ENCODE data around the gene WDR36. TPM values are rescaled to one million over a fixed set of nuclear protein-coding genes. Genes with fewer than 3 reads are reported as not detected.

The WDR36 gene
- total and polyA plus RNA-seq, 2 experiments from 2014 or later, result 18.5 to 56.8 TPM

DNA sequence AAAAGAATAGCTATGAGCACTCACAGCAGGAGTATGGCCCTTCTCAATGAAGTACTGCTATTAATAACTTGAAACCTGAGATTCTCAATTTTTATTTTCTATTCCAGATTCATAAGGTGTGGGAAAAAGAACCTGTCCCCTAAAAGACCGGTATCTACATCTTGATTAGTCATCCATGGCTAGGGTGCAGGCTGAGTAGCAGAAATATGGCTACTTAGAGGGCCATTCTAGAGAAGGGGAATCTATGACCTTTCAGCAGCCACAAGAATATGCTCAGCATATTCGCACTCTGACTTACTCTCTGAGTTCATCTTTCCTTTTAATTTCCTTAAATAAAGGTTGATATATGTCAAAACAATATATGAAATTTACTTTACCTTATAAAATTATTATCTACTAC, 27.7 kb downstream of the WDR36 start (continued):
- TF ChIP-seq, protein P1, sequence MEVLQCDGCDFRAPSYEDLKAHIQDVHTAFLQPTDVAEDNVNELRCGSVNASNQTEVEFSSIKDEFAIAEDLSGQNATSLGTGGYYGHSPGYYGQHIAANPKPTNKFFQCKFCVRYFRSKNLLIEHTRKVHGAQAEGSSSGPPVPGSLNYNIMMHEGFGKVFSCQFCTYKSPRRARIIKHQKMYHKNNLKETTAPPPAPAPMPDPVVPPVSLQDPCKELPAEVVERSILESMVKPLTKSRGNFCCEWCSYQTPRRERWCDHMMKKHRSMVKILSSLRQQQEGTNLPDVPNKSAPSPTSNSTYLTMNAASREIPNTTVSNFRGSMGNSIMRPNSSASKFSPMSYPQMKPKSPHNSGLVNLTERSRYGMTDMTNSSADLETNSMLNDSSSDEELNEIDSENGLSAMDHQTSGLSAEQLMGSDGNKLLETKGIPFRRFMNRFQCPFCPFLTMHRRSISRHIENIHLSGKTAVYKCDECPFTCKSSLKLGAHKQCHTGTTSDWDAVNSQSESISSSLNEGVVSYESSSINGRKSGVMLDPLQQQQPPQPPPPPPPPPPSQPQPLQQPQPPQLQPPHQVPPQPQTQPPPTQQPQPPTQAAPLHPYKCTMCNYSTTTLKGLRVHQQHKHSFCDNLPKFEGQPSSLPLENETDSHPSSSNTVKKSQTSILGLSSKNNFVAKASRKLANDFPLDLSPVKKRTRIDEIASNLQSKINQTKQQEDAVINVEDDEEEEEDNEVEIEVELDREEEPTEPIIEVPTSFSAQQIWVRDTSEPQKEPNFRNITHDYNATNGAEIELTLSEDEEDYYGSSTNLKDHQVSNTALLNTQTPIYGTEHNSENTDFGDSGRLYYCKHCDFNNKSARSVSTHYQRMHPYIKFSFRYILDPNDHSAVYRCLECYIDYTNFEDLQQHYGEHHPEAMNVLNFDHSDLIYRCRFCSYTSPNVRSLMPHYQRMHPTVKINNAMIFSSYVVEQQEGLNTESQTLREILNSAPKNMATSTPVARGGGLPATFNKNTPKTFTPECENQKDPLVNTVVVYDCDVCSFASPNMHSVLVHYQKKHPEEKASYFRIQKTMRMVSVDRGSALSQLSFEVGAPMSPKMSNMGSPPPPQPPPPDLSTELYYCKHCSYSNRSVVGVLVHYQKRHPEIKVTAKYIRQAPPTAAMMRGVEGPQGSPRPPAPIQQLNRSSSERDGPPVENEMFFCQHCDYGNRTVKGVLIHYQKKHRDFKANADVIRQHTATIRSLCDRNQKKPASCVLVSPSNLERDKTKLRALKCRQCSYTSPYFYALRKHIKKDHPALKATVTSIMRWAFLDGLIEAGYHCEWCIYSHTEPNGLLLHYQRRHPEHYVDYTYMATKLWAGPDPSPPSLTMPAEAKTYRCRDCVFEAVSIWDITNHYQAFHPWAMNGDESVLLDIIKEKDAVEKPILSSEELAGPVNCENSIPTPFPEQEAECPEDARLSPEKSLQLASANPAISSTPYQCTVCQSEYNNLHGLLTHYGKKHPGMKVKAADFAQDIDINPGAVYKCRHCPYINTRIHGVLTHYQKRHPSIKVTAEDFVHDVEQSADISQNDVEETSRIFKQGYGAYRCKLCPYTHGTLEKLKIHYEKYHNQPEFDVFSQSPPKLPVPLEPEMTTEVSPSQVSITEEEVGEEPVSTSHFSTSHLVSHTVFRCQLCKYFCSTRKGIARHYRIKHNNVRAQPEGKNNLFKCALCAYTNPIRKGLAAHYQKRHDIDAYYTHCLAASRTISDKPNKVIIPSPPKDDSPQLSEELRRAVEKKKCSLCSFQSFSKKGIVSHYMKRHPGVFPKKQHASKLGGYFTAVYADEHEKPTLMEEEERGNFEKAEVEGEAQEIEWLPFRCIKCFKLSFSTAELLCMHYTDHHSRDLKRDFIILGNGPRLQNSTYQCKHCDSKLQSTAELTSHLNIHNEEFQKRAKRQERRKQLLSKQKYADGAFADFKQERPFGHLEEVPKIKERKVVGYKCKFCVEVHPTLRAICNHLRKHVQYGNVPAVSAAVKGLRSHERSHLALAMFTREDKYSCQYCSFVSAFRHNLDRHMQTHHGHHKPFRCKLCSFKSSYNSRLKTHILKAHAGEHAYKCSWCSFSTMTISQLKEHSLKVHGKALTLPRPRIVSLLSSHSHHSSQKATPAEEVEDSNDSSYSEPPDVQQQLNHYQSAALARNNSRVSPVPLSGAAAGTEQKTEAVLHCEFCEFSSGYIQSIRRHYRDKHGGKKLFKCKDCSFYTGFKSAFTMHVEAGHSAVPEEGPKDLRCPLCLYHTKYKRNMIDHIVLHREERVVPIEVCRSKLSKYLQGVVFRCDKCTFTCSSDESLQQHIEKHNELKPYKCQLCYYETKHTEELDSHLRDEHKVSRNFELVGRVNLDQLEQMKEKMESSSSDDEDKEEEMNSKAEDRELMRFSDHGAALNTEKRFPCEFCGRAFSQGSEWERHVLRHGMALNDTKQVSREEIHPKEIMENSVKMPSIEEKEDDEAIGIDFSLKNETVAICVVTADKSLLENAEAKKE (CRISPR knock-in tag; IDR thresholded peaks at IDR 0.05), result no peak

DNA sequence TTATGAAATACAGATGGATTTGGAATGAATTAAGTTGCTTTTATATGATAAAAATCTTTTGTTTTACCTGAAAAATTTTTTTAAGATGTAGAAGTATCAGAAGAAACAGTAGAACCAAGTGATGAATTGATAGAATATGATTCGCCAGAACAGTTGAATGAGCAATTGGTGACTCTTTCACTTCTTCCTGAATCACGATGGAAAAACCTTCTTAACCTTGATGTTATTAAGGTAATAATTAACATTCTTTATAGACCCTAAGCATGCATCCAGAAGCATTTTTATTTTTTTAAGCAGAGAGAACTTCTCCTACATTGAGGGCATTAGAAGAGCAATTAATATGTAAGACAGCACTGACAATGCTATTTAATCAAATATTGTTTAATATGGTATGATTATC, 28.8 kb downstream of the WDR36 start:
- no peaks in the 10 kb centered on the region for H3K9me3 Mint-ChIP-seq
- peak overlapping the region; percentile 11; the same call in 1 of the 2 replicates for H3K27ac Mint-ChIP-seq
- Histone ChIP-seq H2AFZ (no peak overlapping the region), H3K79me2 (replicated peaks; ENCODE audit: insufficient read depth) (no peaks in the 10 kb centered on the region; the same call in 1 of the 2 replicates), H3K4me2 (no peak overlapping the region), H3K27ac (ENCODE audit: low read depth) (no peak overlapping the region), H3K9me2 (ENCODE audit: insufficient read depth) (no peaks in the 10 kb centered on the region), H3K4me3 (no peak overlapping the region), H4K20me1 (replicated peaks; ENCODE audit: insufficient read depth) (no peaks in the 10 kb centered on the region; the same call in 1 of the 2 replicates), H3K36me3 (ENCODE audit: insufficient read depth) (peaks cover 47% of the 10 kb centered on the region; the same call in 1 of the 2 replicates), H3K4me1 (ENCODE audit: insufficient read depth) (peaks cover 41% of the 10 kb centered on the region), H3K27me3 (ENCODE audit: insufficient read depth) (no peaks in the 10 kb centered on the region), H3F3A (replicated peaks; ENCODE audit: low read depth) (no peaks in the 10 kb centered on the region)
- H3K4me1 Mint-ChIP-seq, result peaks cover 32% of the 10 kb centered on the region
- DNase-seq (ENCODE audit: low spot score), result no peak
- no peaks in the 10 kb centered on the region for H3K27me3 Mint-ChIP-seq (ENCODE audit: insufficient read depth, low read depth, poor library complexity)
- no peak for ATAC-seq
- H3K4me3 Mint-ChIP-seq, result no peak overlapping the region
- peaks cover 41% of the 10 kb centered on the region for H3K36me3 Mint-ChIP-seq (ENCODE audit: low read depth)
- no peak for TF ChIP-seq EZH2 (IDR thresholded peaks at IDR 0.05; ENCODE audit: low read depth, unreplicated experiment)
- TF ChIP-seq, protein P1 (CRISPR knock-in tag; IDR thresholded peaks at IDR 0.05), result no peak
- TF ChIP-seq, protein P2, sequence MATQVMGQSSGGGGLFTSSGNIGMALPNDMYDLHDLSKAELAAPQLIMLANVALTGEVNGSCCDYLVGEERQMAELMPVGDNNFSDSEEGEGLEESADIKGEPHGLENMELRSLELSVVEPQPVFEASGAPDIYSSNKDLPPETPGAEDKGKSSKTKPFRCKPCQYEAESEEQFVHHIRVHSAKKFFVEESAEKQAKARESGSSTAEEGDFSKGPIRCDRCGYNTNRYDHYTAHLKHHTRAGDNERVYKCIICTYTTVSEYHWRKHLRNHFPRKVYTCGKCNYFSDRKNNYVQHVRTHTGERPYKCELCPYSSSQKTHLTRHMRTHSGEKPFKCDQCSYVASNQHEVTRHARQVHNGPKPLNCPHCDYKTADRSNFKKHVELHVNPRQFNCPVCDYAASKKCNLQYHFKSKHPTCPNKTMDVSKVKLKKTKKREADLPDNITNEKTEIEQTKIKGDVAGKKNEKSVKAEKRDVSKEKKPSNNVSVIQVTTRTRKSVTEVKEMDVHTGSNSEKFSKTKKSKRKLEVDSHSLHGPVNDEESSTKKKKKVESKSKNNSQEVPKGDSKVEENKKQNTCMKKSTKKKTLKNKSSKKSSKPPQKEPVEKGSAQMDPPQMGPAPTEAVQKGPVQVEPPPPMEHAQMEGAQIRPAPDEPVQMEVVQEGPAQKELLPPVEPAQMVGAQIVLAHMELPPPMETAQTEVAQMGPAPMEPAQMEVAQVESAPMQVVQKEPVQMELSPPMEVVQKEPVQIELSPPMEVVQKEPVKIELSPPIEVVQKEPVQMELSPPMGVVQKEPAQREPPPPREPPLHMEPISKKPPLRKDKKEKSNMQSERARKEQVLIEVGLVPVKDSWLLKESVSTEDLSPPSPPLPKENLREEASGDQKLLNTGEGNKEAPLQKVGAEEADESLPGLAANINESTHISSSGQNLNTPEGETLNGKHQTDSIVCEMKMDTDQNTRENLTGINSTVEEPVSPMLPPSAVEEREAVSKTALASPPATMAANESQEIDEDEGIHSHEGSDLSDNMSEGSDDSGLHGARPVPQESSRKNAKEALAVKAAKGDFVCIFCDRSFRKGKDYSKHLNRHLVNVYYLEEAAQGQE (IDR thresholded peaks at IDR 0.05; ENCODE audit: unreplicated experiment), result no peak

Measured in GM23338 (cell line).